Retinal pigment epithelial cell (primary cell): ENCODE results near the gene UBTF.

ENCODE experiments used
- DNase-seq: peaks from one replicate; pipeline ENCODE4 v3.0.0-alpha.2; 2010; ENCODE audit warnings: low read depth
- H3K4me3 ChIP-seq: 2 replicates; pipeline ENCODE4 v1.5.1; 2011; ENCODE audit warnings: mild to moderate bottlenecking, low read length, control low read depth, moderate library complexity
- CTCF ChIP-seq: conservative IDR thresholded peaks from 2 replicates; pipeline ENCODE4 v1.5.1; 2011; ENCODE audit warnings: low read depth, low read length, control low read depth, inconsistent platforms

The UBTF gene

GRCh38 chr17:44167181-44167861 is 52.2 kb downstream of the UBTF start:
- DNase-seq: no peak
- no peak for TF ChIP-seq CTCF
- H3K4me3 ChIP-seq: no peak overlapping the region

DNA sequence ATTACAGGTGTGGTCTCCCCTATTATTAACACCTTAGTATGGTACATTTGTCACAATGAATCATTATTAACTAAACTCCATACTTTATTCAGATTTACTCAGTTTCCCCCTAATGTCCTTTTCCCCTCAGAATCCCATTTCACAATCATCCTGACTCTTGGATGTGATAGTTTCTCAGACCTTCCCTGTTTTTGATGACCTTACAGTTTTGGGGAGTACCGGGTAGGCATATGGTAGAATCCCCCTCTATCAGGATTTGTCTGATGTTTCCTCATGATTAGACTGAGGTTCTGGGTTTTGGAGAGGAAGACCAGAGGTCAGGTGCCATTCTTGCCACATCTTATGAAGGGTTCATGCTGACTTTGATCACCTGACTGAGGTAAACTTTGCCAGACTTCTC is 55.0 kb downstream of the UBTF start:
- no peak for DNase-seq
- no peak for TF ChIP-seq CTCF

DNA sequence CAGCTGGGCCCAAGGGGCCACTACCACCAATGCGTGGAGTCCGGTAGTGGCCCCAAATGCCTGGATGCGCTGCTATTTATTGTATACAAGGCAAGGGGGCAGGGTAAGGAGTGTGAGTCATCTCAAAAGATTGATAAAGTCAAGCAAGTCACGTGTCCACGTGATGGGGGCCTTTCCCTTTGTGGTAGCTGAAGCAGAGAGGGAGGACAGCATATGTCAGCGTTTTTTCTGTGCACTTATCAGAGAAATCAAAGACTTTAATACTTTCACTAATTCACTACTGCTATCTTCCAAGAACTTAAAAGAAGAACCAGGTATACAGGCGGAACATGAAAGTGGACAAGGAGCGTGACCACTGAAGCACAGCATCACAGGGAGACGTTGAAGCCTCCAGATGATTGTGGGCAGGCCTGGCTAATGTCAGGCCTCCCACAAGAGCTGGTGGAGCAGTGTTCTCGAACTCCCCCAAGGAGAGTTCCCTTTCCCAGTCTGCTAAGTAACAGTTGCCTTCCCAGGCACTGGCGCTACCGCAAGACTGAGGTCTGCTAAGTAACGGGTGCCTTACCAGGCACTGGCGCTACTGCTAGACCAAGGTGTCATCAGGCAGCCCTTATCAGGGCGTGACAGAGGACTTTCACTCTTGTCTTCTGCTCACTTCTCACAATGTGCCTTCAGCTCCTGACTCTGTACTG is 59.8 kb downstream of the UBTF start:
- TF ChIP-seq CTCF: no peak

More for the DNA sequence above, 55.0 kb downstream of the UBTF start:
- no peak overlapping the region for H3K4me3 ChIP-seq

GRCh38 chr17:44155488-44155887 is 64.0 kb downstream of the UBTF start:
- TF ChIP-seq CTCF: no peak
- no peak for DNase-seq
- H3K4me3 ChIP-seq: no peak overlapping the region

More for the DNA sequence above, 59.8 kb downstream of the UBTF start:
- no peak overlapping the region for H3K4me3 ChIP-seq
- DNase-seq: no peak
